NCI-H2081 treated with DMSO at 0.1 percent for 48 hours (cell line): ENCODE measurements around the gene PSAT1.

Source experiments
- DNase-seq: peaks from one replicate; lab custom pipeline; 2025; lab: John Stamatoyannopoulos, UW

PSAT1 gene

GRCh38 chr9:78319197-78320029, 22.5 kb downstream of the PSAT1 start:
- no peak for DNase-seq

DNA sequence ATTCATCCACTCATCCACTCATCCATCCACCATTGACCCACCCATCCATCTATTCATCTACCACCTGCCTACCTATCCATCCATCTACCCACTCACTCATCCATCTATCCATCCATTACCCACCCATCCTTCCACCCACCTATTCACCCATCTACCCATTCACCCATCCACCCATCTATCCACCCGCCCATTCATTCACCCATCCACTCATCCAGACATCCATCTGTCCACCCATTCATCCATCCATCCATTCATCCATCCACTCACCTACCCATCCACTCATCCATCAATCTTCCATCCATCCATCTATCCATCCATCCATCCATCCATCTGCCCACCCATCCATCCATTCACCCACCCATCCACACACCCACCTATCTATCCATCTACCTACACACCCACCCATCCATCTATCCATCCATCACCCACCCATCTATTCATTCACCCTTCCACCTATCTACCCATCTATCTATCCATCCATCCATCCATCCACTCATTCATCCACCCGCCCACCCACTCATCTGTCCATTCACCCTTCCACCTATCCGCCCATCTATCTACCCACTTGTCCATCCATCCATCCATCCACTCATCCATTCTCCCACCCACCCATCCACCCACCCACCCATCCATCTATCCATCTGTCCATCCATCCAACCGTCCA, 23.2 kb downstream of the PSAT1 start:
- no peak for DNase-seq

GRCh38 chr9:78320875-78321496, 24.1 kb downstream of the PSAT1 start:
- DNase-seq = no peak

DNA sequence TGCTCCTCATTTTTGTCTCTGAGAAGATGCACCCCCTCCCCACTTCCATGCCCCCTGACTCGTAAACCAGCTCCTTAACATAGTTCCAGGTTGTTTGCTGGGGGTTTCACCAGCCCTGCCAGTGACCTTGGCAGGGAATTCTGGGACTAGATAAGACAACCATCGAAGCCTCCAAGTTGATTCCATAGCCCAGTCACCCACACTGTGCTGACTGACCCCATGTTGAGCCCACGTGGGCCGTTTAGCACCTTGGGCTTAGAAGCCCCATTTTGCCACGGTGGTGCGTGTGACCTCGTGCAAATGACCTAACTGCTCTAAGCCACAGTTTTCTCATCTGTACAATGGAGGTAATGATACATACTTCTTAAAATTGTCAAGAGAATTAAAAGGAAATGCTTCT, 24.6 kb downstream of the PSAT1 start:
- no peak for DNase-seq

DNA sequence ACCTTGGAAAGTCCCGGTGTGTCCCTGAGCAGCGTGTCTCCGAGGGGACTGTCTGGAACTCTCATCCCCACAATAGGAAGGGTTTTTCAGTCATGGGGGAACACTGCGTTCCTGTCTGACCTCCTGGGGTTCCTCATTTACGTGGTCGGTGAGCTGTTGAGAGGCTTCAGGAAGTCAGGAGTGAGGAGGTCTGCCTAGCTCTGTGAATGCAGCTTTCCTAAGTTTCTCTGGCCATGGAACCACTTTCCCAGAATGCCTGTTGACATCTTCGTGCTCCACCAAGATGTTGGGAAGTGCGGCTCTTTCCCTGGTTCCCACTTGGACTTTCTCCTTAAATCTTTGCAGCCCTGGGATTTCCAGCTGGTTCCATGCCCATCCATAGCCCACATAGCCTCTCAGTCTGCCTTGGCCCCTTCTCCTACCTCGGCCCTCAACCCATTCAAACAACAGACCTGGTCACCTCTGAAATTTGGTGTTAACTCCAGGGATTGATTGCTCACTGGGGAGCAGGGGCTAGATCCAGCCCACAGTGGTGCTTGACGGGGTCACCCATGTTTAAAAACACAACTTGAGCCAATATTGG, 27.2 kb downstream of the PSAT1 start:
- DNase-seq = no peak

GRCh38 chr9:78324682-78325081, 27.8 kb downstream of the PSAT1 start:
- DNase-seq = no peak

GRCh38 chr9:78325343-78325742, 28.4 kb downstream of the PSAT1 start:
- no peak for DNase-seq

GRCh38 chr9:78325846-78326360, 29.0 kb downstream of the PSAT1 start:
- DNase-seq = no peak

DNA sequence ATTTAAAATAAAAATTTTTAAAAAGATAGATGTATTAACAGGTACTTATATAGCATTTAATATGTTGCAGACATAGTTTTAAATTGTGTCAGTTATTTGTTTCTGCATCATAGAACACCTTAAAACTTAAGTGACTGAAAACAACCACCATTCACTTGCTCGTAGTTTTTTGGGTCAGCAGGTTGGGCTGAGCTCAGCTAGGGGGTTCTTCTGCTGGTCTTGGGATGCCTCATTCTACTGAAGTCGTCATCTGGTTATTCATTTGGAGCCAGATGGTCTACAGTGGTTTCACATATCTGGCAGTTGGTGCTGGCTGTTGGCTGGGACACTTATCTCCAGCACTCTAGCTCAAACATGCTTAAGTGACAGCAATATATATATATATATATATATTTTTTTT, 29.6 kb downstream of the PSAT1 start:
- no peak for DNase-seq

- DNase-seq = no peak
Measured at GRCh38 chr9:78332381-78332780, 35.5 kb downstream of the PSAT1 start.

DNA sequence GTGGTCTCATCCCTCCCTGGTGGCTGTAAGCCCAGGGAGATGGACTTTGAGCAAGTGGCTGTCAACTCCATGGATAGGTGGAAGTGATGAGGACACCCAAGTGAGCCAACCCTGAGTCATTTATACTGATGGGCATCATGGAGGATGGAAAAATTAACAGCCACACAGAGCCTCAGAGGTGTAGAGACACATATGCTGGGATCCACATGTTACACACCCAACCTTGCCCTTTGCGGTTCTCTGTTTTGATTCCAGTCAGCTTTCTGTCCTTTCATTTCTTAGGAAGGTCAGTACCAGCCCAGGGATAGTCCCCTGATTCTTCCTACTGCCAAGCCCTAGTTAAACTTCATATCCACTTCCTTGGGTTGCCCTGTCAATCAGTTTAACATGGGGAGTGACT, 51.9 kb downstream of the PSAT1 start:
- DNase-seq = no peak

- no peak for DNase-seq
Measured at GRCh38 chr9:78351816-78352215, 54.9 kb downstream of the PSAT1 start.

DNA sequence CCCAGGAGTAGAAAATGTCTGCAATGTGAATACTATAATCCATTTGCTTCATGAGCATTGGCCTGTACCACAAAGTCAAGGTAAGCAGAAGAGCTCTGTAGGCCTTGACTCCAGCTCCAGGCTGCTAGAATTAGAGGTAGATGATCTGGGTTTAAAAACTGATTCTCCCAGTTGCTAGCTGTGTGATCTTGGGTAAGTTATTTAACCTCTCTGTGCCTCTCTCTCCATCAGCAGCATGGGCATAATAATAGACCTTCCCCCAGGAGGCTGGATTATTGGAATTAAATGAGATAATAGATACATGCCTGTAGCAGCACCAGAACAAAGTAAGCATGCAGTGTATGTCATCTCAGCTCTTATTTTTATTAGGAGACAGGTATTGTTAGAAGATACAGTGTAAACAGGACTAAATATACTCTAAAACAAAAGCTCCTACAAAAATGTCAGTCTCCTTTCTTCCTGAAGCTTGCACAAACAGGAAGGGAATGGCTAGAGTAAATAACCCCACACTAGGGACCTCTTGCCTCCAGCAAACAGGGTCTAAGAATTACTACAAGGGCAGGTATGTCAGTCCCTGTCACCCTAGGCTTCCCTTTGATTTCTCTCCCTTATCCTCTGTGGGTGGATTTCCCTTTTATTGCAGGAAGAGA, 57.5 kb downstream of the PSAT1 start:
- DNase-seq = no peak

DNA sequence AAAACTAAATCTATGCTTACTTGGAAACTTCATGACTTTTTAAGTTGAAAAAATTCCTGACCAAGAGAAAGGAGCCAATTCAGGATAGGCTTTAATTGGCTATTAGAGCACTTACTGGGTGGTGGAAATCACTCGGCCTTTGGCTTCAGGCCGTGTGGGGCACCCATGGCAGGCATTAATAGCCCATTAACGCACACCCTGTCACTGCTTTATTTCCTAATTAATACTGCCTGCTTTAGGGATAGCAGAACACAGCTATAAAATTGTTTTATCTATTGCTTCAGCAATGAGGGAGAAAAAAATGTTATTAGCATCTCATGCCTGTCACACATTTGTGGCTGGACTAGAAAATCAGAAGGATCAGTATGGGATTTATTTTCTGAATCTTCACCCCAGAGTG, 58.1 kb downstream of the PSAT1 start:
- no peak for DNase-seq

- no peak for DNase-seq
Measured at GRCh38 chr9:78356634-78357033, 59.7 kb downstream of the PSAT1 start.

DNA sequence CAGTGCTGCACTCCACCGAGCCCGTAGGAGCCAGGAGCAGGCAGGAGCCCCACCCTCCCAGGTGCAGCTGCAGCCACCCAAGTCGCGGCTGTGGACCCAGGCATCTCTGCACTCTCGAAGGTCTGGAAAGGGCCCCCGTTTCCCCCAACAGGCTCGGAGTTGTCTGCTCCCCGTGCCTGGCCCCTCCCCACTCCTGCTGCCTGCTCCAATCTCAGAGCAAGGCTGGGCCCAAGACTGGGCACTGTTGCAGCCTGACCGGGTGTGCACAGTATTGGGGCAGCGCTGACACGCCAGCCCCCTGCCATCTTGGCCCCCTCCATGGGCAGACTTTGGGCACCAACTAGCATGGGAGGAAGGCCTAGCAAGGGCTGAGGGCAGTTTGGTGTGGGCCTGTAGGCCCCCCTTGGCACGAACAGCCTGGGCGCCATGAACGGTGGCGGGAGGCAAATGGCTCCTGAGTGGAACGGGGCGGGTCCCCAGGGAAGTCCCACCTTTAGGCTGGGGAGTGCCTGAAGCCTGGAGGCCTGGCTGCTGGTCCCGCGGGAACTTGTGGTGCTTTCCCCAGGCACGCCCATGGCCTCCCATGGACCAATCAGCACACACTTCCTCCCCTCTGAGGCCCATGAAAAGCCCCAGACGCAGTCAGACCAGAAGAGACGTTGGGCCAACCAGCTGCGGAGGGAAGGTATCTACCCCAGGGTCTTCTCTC, 60.4 kb downstream of the PSAT1 start:
- DNase-seq = no peak

DNA sequence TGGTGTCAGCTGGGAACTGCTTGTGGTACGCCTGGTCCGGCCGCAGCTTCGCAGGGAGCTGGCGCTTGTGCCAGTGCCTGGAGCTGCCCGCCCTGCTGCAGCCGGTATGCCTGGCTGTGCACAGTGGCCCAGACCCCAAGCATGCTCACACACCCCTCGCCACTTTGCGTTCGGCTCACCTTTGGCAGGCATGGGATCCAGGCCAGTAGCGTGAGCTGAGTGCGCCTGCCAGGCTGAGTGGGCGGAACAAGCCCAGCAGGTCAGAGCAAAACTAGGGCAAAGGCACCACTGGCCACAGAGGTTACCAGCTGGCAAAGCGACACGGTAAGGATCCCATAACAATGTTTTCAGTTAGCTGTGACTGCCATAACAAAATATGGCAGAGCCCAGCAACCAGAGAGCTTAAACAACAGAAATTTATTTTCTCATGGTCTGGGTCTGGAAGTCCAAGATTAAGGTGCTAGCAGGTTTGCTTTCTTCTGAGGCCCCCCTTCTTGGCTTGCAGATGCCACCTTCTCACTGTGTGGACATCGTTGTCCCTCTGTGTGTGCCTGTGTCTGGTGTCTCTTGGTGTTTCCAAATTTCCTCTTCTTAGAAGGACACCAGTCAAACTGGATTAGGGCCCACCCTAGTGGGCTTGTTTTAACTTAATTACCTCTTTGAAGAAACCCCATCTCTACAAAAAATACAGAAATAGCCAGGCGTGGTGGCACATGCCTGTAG, 61.6 kb downstream of the PSAT1 start:
- DNase-seq = no peak

DNA sequence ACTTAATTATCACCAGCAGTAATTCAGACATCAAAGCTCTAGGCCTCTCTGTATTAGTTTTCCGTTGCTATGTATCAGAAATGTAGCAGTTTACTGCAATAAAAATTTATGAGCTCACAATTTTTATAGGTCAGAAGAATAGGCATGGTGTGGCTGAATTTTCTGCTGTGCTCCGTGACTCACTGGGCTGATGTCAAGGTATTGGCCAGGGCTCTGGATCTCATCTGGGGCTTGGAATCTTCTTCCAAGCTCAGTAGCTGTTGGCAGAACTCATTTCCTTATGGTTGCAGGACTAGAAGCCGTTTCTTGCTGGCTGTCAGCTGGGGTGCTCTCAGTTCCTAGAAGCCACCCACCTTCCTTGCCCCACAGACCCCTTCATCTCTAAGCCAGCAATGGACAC, 66.3 kb downstream of the PSAT1 start:
- DNase-seq = no peak

DNA sequence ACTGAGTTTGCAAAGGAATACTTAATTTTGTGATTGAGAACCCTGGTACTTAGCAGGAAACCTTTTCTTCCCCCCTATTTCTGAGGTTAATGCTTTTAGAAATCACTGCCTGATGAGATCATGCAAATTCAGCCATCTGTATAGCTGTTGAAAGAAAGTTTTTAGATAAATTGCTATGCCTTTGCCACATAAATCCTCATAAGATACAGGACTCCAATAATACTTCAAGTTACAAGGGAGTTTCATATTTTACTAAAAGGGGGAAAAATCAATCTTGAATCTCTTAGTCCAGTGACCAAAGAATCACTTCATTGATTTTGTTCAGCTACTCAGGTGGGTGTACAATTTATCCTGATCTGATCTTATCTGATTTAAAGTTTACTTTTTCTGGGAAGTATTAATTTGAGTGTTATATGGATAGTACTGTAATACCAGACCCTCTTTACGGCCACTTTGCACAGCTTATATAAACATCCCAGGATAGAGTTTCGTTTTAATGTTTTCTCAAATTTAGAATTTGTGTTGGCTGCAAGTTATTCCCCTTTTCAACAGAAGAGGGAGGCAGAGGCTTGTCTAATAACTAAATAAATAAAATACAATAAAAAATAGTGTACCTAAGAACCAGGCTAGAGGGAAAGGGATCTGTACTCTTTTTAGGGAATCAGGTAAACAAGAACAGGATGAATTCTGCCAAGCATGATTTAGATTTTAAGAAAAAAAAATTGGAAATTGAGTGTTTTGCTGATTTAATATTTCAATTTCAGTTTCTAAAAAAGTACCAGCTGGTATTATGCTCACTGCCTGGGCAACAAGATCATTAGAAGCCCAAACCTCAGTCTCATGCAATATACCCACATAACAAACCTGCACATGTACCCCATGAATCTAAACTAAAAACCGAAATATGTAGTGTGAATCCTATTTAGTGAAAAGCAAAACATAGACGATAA, 69.1 kb downstream of the PSAT1 start:
- DNase-seq = peak; percentile 23

- no peak for DNase-seq
Measured at GRCh38 chr9:78366827-78367226, 69.9 kb downstream of the PSAT1 start.
